Panc1 (cell line): Measurements from ENCODE around the gene CDK13. TPM values are rescaled to one million over a fixed set of nuclear protein-coding genes. Genes with fewer than 3 reads are reported as not detected.

Experiments
- ATAC-seq: fragments of 200-7000 bp; cut with Tn5 transposase; 2 replicates; pipeline ENCODE4 v1.9.1; 2020; ENCODE audit warnings: mild to moderate bottlenecking, moderate library complexity
- BruUV-seq: library from RNA; stranded (reverse); fragments of 400-500 nt; replicated peaks from 2 replicates; lab custom pipeline; 2021; lab: Mats Ljungman, UMichigan
- CTCF ChIA-PET: fragments of 300-600 bp; sonication (Branson Sonifier 250); formaldehyde crosslinking; loops from one replicate; lab custom pipeline; 2022; ENCODE audit warnings: antibody characterized with exemption; lab: Charles Lee
- POLR2A ChIA-PET: fragments of 300-600 bp; sonication (Branson Sonifier 250); formaldehyde crosslinking; loops from one replicate; lab custom pipeline; 2022; ENCODE audit warnings: antibody characterized with exemption; lab: Charles Lee
- DNase-seq: peaks from one replicate; pipeline ENCODE4 v3.0.0-alpha.2; 2010; ENCODE audit warnings: low read depth, low spot score
- H3K27ac ChIP-seq: 2 replicates; pipeline ENCODE4 v1.5.1; 2011; ENCODE audit warnings: mild to moderate bottlenecking, low read length, inconsistent platforms
- H3K27me3 ChIP-seq: fragments of 200-500 bp; sonication (Bioruptor generic); 2 replicates; pipeline ENCODE4 v1.6.0; 2014; ENCODE audit warnings: low read length, inconsistent platforms; ENCODE audit not compliant: control insufficient read depth, insufficient read depth
- H3K36me3 ChIP-seq: fragments of 200-500 bp; sonication (Bioruptor generic); 2 replicates; pipeline ENCODE4 v1.5.1; 2014; ENCODE audit warnings: inconsistent platforms, mild to moderate bottlenecking, low read length, moderate library complexity; ENCODE audit not compliant: control insufficient read depth, insufficient read depth
- H3K4me1 ChIP-seq: 2 replicates; pipeline ENCODE4 v1.5.1; 2011; ENCODE audit warnings: inconsistent platforms, mild to moderate bottlenecking, low read length, moderate library complexity; ENCODE audit not compliant: control insufficient read depth, insufficient read depth
- H3K4me3 ChIP-seq, 2 experiments: 2 replicates each; pipeline ENCODE4 v1.5.1; 2011 to 2012; ENCODE audit warnings: low read depth in 2 of 2, low read length in 2 of 2, mild to moderate bottlenecking in 2 of 2, inconsistent platforms in 1 of 2, moderate library complexity in 1 of 2
- H3K9me3 ChIP-seq: fragments of 200-500 bp; sonication (Bioruptor generic); 2 replicates; pipeline ENCODE4 v1.5.1; 2014; ENCODE audit warnings: low read depth, mild to moderate bottlenecking, inconsistent platforms, low read length, moderate library complexity; ENCODE audit not compliant: control insufficient read depth, insufficient read depth
- CTCF ChIP-seq: fragments of 450-650 bp; IDR thresholded peaks from 2 replicates; pipeline ENCODE4 v1.5.1; 2017; ENCODE audit warnings: mild to moderate bottlenecking
- POLR2AphosphoS5 ChIP-seq: IDR thresholded peaks from 2 replicates; pipeline ENCODE4 v1.6.1; 2012; ENCODE audit warnings: mild to moderate bottlenecking, low read depth, low read length, moderate library complexity
- REST ChIP-seq, 2 experiments: IDR thresholded peaks; 2 replicates each; pipeline ENCODE4 v1.6.1; 2011 to 2012; ENCODE audit warnings: low read depth in 2 of 2, control low read depth in 1 of 2, low read length in 1 of 2, mild to moderate bottlenecking in 1 of 2, moderate library complexity in 1 of 2; ENCODE audit not compliant: insufficient read depth in 1 of 2
- SIN3A ChIP-seq: IDR thresholded peaks from 2 replicates; pipeline ENCODE4 v1.6.1; 2012; ENCODE audit warnings: low read depth, mild to moderate bottlenecking, low read length, moderate library complexity, borderline replicate concordance; ENCODE audit not compliant: insufficient read depth
- in situ Hi-C: cut with HindIII; loops from 2 replicates; pipeline ENCODE4 v1.10.0; 2016; ENCODE audit warnings: low sequenced_read_pairs, low pct_unique_long_range_greater_than_20kb
- intact Hi-C: fragments of 100-400 bp; cut with micrococcal nuclease; formaldehyde crosslinking; loops from one replicate; pipeline ENCODE4 v1.10.0; 2022; ENCODE audit not compliant: unreplicated experiment
- total RNA-seq: library from RNA; stranded (reverse); gene quantifications from one replicate; pipeline ENCODE4 v1.2.1, GENCODE V29; 2021; ENCODE audit not compliant: unreplicated experiment

CDK13 gene
- total RNA-seq, 1 experiment from 2014 or later: 52.0 TPM

- no peaks in the 10 kb centered on the region for H3K4me1 ChIP-seq
- H3K4me3 ChIP-seq: no peak overlapping the region
- no peak overlapping the region for H3K27ac ChIP-seq
- in situ Hi-C loops (no loop called here), intact Hi-C loops (no loop called here)
- peaks cover 3% of the 10 kb centered on the region; the same call in 1 of the 2 replicates for H3K36me3 ChIP-seq
- ChIA-PET POLR2A (no interaction called here), CTCF (interaction anchor here (0.5 kb wide), 1 partner anchor 353 kb away, joined by 3 read pairs; no protein-coding TSS in a partner anchor)
- no TSS peak for BruUV-seq
- TF ChIP-seq SIN3A: no peak
- TF ChIP-seq REST (IDR thresholded peaks at IDR 0.05; ENCODE audit: insufficient read depth in 1 of 2, low read depth in 2 of 2, low read length in 1 of 2): no peak
- no peak for DNase-seq
- no peaks in the 10 kb centered on the region for H3K9me3 ChIP-seq
- ATAC-seq: no peak
- H3K27me3 ChIP-seq: no peaks in the 10 kb centered on the region
Measured at GRCh38 chr7:40015790-40016296, 65.8 kb downstream of the CDK13 start.

GRCh38 chr7:40019558-40019957, 69.5 kb downstream of the CDK13 start:
- ATAC-seq (no peak), DNase-seq (no peak)
- in situ Hi-C loops (no loop called here), intact Hi-C loops (no loop called here)
- Histone ChIP-seq H3K9me3 (no peaks in the 10 kb centered on the region), H3K36me3 (peaks cover 3% of the 10 kb centered on the region; the same call in 1 of the 2 replicates), H3K4me1 (no peaks in the 10 kb centered on the region), H3K27me3 (no peaks in the 10 kb centered on the region), H3K27ac (no peak overlapping the region), H3K4me3 (no peak overlapping the region)
- ChIA-PET CTCF (no interaction called here), POLR2A (no interaction called here)
- no peak for TF ChIP-seq SIN3A
- TF ChIP-seq REST (IDR thresholded peaks at IDR 0.05; ENCODE audit: insufficient read depth in 1 of 2, low read depth in 2 of 2, low read length in 1 of 2): no peak
- no peak for TF ChIP-seq POLR2AphosphoS5
- TF ChIP-seq CTCF: no peak
- BruUV-seq: no TSS peak
